GM10248 (cell line): Measurements from ENCODE around the gene BCAT1.

Source experiments
- CTCF ChIA-PET: fragments of 300-600 bp; sonication (Branson Sonifier 250); formaldehyde crosslinking; extraction: SDS; loops from one replicate; lab custom pipeline; 2021; ENCODE audit warnings: antibody characterized with exemption; lab: Yijun Ruan, JAX
- POLR2A ChIA-PET: fragments of 350-650 bp; sonication (Branson Sonifier 250); formaldehyde crosslinking; extraction: SDS; loops from one replicate; lab custom pipeline; 2020; ENCODE audit warnings: antibody characterized with exemption; lab: Yijun Ruan, JAX
- DNase-seq: peaks from one replicate; pipeline ENCODE4 v3.0.0; 2012; ENCODE audit errors: extremely low spot score
- TF ChIP-seq, protein P1 (sequence below): IDR thresholded peaks from 2 replicates; pipeline ENCODE4 v1.5.1; 2012; ENCODE audit warnings: mild to moderate bottlenecking, low read depth; ENCODE audit errors: extremely low read depth, missing control alignments, control extremely low read depth

Gene BCAT1, protein sequence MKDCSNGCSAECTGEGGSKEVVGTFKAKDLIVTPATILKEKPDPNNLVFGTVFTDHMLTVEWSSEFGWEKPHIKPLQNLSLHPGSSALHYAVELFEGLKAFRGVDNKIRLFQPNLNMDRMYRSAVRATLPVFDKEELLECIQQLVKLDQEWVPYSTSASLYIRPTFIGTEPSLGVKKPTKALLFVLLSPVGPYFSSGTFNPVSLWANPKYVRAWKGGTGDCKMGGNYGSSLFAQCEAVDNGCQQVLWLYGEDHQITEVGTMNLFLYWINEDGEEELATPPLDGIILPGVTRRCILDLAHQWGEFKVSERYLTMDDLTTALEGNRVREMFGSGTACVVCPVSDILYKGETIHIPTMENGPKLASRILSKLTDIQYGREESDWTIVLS

DNA sequence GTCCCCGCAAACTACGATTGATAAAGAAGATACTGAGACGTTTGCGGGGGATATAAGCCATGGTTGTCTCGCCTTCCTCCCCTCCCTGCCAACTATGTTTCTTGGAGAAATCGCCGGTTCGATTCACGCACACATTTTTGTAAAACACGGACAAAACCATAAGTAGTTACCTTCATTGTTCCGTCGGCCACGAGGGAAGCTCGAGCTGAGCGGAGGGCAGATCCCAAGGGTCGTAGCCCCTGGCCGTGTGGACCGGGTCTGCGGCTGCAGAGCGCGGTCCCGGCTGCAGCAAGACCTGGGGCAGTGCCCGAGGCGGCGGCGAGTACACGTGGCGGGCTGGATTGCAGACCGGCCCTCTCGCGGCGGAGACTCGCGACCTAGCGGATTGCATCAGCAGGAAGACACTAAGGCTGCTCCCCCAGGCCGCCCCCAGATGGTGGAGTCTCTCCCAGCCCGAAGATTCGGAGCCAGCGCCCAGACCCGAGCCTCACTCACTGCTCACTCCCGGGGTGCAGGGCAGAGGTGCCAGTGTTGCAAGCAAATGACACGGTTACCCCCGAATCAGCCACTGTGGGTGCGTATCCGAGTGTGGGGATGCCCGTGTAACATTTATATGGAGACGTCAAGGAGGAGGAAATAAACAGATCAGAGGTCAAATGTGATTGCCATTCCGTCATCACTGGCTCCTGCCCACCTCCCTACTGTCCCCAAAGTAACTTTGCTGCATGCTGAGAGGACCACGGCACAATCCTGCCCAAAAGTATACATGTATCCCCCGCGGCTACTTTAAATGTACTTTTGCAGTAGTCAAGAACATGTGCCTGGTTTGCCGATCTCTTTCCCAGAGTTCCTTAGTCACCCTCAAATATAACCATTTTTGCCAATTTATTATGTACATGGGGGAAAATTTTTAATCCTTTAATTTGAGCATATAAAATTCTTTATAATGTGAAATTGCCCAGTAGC is at the start of gene BCAT1:
TSS of gene BCAT1 (minus strand) at position 345 of the 966 bp plus-strand sequence. CDS start at position 176, 169 bp downstream.
- DNase-seq, result peak; percentile 52
- CTCF ChIA-PET, result interaction anchor here (1.3 to 1.4 kb wide), 3 partner anchors 8 to 27 kb away, joined by 3 to 4 read pairs (median 3); no protein-coding TSS in a partner anchor
- POLR2A ChIA-PET, result interaction anchor here (0.5 kb wide), 1 partner anchor 12 kb away, joined by 3 read pairs; no protein-coding TSS in a partner anchor
- TF ChIP-seq, protein P1, sequence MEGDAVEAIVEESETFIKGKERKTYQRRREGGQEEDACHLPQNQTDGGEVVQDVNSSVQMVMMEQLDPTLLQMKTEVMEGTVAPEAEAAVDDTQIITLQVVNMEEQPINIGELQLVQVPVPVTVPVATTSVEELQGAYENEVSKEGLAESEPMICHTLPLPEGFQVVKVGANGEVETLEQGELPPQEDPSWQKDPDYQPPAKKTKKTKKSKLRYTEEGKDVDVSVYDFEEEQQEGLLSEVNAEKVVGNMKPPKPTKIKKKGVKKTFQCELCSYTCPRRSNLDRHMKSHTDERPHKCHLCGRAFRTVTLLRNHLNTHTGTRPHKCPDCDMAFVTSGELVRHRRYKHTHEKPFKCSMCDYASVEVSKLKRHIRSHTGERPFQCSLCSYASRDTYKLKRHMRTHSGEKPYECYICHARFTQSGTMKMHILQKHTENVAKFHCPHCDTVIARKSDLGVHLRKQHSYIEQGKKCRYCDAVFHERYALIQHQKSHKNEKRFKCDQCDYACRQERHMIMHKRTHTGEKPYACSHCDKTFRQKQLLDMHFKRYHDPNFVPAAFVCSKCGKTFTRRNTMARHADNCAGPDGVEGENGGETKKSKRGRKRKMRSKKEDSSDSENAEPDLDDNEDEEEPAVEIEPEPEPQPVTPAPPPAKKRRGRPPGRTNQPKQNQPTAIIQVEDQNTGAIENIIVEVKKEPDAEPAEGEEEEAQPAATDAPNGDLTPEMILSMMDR, result no peak

DNA sequence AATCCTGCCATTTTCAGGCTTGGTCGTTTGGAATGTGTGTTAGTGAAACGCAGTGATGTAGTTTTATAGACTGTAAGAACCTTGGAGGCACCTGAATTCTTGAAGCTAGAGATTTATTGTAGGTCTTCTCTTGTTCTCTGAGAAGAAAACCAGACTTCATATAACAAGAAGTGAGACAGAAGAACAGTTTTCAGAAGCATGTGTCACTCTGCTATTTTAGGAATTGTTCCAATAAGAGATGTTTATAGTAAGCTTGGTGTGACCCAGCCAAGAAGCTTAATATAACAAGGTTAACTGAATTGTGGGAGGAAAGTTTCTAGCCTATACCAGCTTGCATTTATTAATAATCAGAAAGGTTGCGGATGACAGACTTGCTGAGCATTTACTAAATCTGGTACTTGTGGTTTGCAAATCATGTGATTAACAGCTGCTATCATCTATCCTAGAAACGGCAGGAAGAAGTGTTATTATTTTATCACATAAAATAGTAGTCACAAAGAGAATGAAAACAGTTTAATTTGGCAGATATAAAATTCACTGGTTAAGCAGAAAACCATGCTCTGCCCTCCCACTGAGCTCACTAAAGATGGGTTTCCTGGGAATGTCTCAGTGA is 49.2 kb upstream of the BCAT1 start:
- CTCF ChIA-PET, result interaction anchor here (0.7 to 5.8 kb wide), 14 partner anchors 11 to 390 kb away, joined by 3 to 29 read pairs (median 4); a partner anchor contains a TSS
- TF ChIP-seq, protein P1, result no peak
- POLR2A ChIA-PET, result interaction anchor here (0.5 to 0.9 kb wide), 2 partner anchors 55 to 210 kb away, joined by 3 to 4 read pairs; no protein-coding TSS in a partner anchor
- peak; percentile 62 for DNase-seq

DNA sequence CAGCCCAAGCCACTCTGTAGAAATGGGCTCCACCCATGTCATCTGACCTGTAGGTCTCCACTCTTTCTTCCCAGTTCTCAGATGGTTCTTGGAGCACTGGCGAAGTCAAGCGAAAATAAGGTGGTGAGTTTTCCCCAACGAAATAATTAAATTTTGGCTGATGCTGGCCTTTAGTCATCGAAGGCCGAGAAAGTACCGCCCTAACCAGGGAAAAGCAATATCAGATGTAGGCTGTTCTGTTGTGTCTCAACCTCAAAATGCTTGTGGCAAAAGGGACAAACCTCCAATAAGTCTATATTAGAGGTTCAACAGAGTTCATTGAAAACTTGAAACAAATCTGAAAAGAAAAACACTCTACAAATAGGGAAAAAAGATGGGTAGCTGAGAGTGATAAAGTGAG is 48.6 kb upstream of the BCAT1 start:
- POLR2A ChIA-PET, result interaction anchor here (0.9 kb wide), 1 partner anchor 56 kb away, joined by 4 read pairs; no protein-coding TSS in a partner anchor
- TF ChIP-seq, protein P1, result no peak

DNA sequence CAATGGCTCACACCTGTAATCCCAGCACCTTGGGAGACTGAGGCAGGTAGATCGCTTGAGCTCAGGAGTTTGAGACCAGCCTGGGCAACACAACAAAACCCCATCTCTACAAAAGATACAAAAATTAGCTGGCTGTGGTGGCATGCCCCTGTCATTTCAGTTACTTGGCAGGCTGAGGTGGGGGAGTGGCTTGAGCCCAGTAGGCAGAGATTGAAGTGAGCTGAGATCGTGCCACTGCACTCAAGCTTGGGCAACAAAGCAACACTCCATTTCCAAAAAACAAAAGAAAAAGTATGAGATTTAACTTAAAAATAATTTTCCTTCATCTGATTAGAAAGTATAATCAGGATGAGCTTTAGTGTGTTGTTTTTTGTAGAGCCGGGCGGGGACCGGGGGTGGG is 47.9 kb upstream of the BCAT1 start:
- ChIA-PET POLR2A (no interaction called here), CTCF (interaction anchor here (0.7 to 5.8 kb wide), 10 partner anchors 12 to 390 kb away, joined by 3 to 29 read pairs (median 4); no protein-coding TSS in a partner anchor)
- DNase-seq, result no peak
- TF ChIP-seq, protein P1, result no peak

More for the DNA sequence above, 48.6 kb upstream of the BCAT1 start:
- CTCF ChIA-PET, result interaction anchor here (0.7 to 5.8 kb wide), 16 partner anchors 12 to 390 kb away, joined by 3 to 29 read pairs (median 4); a partner anchor contains a TSS
- DNase-seq, result no peak

DNA sequence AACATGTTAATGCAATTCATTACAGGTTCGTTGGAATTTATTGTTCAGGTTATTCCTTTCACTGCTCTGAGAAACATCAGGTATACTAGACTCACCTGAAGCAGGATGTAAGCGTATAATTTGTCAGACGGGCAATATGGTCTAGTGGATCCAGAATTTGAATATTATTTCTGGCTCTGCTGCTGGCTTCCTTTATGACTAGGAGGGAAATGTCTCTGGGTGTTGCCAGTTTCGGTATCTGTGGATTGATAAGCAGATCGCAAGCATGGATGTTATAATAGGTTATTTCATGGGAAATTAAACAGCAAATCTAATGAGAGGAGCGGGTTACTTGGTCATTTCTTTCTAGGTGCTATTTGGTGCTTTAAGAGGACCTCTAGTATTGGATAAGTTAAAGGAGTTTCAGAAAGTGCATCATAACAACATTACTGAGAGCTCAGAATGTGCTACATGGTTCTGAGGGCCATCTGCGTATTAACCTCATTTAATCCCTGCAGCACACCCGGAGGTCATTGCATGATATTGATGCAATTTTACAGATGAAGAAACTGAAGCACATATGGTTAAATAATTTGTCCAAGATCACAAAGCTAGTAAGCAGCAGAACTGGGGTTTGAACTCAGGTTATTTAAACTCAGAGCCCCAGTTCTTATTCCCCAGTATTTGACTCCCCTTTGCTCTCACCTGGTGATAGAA is 47.3 kb upstream of the BCAT1 start:
- POLR2A ChIA-PET, result no interaction called here
- CTCF ChIA-PET, result interaction anchor here (0.7 to 5.8 kb wide), 8 partner anchors 13 to 391 kb away, joined by 3 to 29 read pairs (median 4); no protein-coding TSS in a partner anchor
- TF ChIP-seq, protein P1, result no peak
- no peak for DNase-seq
